Stimulated activated CD8-positive, alpha-beta memory T cell treated with anti-CD3 and anti-CD28 coated beads, Interleukin-7, amount 100 ng/mL, for 24 hours (primary cell): ENCODE data around the gene CHAC1.
A peak's percentile ranks its signal among the peaks of the same experiment; 100 is the strongest.

ENCODE experiments used
- DNase-seq: peaks from one replicate; pipeline ENCODE4 v3.0.0-alpha.2; 2020; ENCODE audit warnings: low read depth

Gene CHAC1

GRCh38 chr15:40952901-40953712 is at the start of gene CHAC1:
TSS of gene CHAC1 (plus strand) at chr15:40953471. CDS start at chr15:40953584, 113 bp downstream.
- peak; percentile 83 for DNase-seq

- DNase-seq: no peak
Observed at GRCh38 chr15:40904552-40905201, 48.6 kb upstream of the CHAC1 start.

GRCh38 chr15:40906091-40906990 is 46.9 kb upstream of the CHAC1 start:
- DNase-seq: peak; percentile 71

DNA sequence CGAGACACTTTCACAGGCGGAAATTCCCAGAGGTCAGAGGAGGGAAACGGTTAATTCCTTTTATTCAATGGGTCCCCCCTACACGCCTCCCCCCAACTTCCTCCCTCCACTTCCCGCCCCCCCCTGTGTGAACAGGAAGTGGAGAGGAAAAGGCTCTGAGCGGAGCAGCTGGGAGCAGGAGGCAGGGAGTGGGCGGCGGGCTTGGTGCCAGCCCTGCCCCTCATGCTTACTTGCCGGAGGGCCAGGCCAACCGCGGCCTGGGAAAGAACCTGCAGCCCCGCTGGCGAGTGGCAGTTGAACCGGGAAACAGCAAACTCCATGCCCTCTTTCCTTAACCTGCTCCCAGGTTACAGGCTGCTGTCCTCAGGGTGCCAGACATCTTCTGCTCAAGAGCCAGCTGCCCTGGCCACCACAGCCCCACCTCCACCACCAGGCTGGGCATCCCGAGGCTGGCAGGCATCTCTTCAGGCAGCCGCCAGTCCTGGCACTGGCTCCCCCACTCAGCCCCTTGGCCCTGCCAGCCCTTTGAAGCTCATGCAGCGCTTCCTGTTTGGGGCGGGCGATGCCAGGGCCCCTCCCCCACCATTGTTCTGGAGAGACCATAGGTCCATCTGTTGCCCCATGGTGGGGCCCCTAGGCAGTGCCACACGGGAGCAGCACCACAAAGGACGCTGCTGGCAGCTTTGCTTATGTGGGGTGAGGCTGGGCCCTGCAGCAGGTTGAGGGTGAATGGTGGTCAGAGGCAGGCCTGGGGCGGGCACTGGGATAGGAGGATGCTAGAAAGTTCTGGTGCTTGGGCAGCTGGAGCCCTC is 46.1 kb upstream of the CHAC1 start:
- no peak for DNase-seq

- DNase-seq: no peak
Observed at GRCh38 chr15:40908095-40908494, 45.2 kb upstream of the CHAC1 start.

- no peak for DNase-seq
Observed at GRCh38 chr15:40909662-40910630, 43.3 kb upstream of the CHAC1 start.

DNA sequence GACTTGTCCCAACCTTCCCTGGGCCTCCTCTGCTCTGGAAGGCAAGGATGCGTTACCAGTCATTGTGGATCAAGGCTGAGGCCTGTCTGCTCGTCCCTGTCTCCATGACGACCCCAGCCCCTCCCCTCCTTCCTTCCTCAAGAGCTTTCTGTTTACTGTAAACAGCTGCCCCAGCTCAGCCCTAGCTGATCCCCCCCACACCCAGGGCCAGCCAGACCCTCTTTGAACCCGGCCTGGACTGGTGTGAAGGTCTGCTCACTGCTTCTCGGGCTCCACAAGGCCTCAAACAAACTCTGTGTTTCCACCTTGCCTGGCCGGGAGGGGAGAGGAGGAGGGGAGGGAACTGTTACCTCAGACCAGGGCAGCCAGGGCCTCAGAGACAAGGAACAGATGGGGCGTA is 42.1 kb upstream of the CHAC1 start:
- no peak for DNase-seq

DNA sequence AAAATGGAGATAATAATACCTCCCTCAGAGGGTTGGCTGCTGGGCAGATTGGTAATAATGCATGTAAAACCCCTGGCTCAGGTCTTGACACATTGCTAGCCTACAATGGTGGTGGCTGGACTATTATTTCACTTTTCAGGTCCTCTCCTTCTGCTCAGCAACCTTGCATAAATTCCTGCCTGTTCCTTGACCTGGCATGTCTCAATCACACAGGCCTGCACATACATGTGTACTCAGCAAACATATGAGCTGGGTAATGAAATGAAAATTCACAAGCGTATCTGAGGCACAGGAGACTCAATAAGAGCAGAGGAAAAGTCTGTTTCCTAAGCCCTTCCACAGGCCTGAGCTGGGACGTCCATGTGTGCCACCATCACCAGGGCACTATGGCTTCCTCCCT is 41.6 kb upstream of the CHAC1 start:
- DNase-seq: no peak

DNA sequence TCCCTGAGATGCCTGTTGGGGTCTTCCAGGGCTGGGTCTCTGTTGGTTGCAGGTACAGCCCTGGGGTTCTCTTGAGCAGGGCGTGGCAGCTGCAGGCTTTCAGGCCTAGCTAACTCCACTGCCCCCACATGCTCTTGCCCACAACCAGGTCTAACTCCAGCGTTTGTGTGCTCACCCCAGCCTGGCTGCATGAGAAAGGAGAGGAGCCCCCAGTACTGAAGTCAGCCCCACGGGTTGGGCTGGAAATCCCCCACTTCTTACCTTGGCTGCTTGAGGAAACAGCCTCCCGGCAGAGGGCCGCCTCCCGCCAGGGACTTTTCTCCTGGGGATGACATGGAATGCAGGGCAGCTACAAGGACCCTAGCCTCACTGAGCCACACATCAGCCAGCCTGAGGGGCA is 40.8 kb upstream of the CHAC1 start:
- no peak for DNase-seq

GRCh38 chr15:40914013-40914412 is 39.3 kb upstream of the CHAC1 start:
- no peak for DNase-seq

DNA sequence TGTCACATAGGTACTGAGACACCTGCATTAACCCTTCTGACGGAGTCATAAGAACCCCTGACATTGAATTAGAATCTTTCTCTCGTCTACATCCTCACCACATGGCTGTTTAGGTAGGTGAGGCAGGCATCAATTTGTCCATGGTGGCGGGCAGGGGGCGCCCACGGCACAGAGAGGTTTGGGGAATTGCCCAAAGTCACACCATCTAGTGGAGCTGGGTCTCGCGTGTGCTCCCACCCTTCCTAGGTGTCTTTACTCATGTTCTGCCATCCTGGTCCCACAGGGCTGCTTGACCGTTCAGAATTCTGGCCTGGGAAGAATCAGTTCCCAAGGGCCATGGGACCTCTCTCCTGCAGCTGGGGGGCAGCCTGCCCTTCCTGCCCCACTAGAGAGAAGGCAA is 38.8 kb upstream of the CHAC1 start:
- no peak for DNase-seq

GRCh38 chr15:40915116-40915661 is 38.1 kb upstream of the CHAC1 start:
- no peak for DNase-seq

DNA sequence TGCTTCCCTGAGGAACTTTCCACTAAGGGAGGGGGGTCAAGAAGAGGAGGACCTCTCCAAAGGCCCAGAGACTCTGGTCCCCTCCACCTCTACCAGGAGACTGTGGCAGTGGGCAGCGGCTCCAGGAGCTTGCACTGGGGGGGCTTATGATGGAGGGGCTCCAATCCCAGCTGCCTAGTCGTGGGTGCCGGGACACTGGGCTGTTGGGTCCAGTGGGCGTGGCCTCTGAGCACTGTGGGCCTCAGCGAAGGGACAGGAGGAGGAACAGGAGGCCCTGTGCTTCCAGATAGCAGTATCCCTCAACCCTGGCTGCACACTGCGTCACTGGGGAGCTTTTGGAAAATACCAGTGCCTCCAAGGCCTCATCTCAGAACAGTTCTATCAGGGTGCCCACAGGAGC is 37.6 kb upstream of the CHAC1 start:
- DNase-seq: no peak

DNA sequence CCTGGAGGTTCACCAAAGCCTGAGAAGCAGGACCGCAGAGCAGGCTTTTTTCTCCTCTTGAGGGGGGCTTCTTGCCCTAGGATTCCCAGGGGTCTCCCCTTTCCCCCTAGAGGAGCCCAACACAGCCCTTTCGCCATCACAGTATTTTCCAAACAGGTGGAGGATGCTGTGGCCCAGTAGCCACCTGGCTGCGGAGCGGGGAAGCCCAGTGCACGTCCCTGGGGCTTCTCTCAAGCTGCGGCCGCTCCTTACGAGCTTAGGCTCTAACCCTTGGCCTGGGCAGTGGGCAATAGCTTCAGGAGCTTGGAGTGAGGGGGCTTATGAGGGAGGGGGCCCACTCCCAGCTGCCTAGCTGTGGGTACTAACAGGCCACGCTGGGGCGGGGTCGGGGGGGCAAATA is 35.7 kb upstream of the CHAC1 start:
- DNase-seq: no peak

DNA sequence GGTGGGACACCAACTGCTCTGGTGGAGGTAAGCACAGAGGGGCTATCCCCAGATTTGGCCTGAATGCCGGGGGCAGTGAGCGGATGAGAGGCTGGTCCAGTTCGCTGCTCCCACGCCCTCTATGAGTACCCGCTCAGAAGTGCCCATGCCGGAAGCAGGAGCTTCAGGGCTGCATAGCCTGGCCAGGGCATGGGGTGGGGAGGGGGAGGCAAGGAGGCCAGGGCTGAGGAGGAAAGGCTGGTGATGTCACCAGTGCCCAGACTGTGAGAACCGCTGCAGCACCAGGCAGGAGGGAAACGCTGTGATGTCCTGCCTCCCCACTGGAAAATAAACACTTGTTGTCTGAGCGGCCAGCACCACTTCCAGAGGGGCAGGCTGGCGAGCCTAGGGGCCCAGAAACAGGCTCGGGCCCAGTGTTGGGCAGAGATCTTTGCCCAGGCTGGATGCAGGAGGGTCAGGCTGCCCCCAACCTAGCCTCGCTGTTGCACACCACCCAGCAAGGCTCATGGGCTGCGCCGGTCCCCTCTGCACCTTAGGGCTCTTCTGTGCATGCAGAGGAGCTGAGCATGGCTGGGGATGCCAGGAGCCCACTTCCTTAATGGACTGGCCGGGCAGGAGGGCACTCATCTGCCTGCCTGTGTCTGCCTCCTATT is 35.0 kb upstream of the CHAC1 start:
- no peak for DNase-seq

- DNase-seq: no peak
Observed at GRCh38 chr15:40918799-40919392, 34.4 kb upstream of the CHAC1 start.

DNA sequence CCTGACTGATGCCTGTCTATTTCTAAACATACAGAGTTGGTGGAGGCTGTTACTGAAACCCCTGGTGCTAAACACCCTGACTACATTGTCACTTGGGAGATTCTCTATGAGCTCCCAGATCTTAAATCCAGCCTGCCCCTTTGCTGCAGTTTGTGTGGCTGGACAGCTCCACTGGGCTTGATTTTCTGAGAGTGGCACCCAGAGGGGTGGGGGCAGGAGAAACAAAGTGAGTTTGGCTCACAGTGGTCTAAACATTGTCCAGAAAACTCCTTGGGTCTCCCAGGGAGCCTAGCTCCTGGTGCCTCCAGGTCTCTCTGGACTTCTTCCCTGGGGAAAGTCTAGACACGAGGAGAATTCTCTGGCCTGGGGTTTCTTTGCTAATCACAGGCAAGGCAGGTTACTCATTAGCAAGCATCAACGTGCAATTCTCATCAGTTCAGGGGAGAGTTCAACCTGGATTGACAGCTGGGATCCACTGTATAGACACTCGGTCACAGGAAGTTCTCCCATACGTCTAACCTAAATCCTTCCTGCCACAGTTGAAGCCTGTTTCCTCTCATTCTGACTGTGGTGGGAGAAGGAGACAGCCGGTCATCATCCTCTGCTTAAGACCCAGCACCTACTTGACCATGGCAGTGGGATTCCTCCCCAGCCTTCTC is 31.2 kb upstream of the CHAC1 start:
- DNase-seq: no peak

GRCh38 chr15:40922608-40923005 is 30.7 kb upstream of the CHAC1 start:
- no peak for DNase-seq

DNA sequence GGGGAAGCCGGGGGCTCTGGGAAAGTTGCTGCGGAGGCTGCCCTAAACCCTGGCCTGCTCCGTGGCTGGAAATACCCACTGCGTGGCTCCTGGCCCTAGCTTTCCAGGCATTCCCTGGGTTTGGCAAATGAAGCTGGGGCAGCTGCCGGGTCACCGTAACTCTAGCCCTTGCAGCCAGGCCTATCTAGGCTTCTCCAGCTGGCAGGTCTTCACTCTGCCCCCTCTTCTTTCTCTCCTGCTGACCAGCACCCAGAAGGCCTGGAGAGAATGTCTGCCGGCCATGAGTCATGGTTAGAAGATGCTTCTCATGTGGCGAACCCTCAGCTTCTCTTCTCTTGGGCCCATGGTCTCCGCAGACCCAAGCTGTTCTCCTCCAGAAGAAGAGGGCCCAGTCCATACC is 29.7 kb upstream of the CHAC1 start:
- DNase-seq: no peak
